IgD-negative memory B cell (primary cell): ENCODE results near the gene AGAP5. TPM values are rescaled to one million over a fixed set of nuclear protein-coding genes. Genes with fewer than 3 reads are reported as not detected.

ENCODE experiments used
- H3K27ac Mint-ChIP-seq, 3 donors: one replicate each; pipeline ENCODE4 v1.8.0; 2020 to 2022; ENCODE audit warnings: mild to moderate bottlenecking in 3 of 3, mixed read lengths in 3 of 3, moderate library complexity in 1 of 3
- H3K27me3 Mint-ChIP-seq: one replicate; pipeline ENCODE4 v1.8.0; 2021; ENCODE audit warnings: mixed read lengths
- H3K36me3 Mint-ChIP-seq: one replicate; pipeline ENCODE4 v1.8.0; 2020; ENCODE audit warnings: mild to moderate bottlenecking, mixed read lengths
- H3K4me1 Mint-ChIP-seq, 3 donors: one replicate each; pipeline ENCODE4 v1.8.0; 2020 to 2022; ENCODE audit warnings: mixed read lengths in 3 of 3, mild to moderate bottlenecking in 1 of 3
- H3K4me3 Mint-ChIP-seq, 4 donors: one replicate each; pipeline ENCODE4 v1.8.0; 2020 to 2022; ENCODE audit warnings: mild to moderate bottlenecking in 4 of 4, mixed read lengths in 4 of 4, moderate library complexity in 3 of 4
- H3K9me3 Mint-ChIP-seq, 3 donors: one replicate each; pipeline ENCODE4 v1.8.0; 2020 to 2021; ENCODE audit warnings: mixed read lengths in 3 of 3, mild to moderate bottlenecking in 1 of 3
- polyA plus RNA-seq: library from polyadenylated mRNA; unstranded; fragments of 300-500 nt; fragmentation: Illumina TruSeq; gene quantifications from one replicate; pipeline ENCODE4 v1.2.3, GENCODE V29; 2021

AGAP5 gene
- polyA plus RNA-seq, 1 donor from 2014 or later = 0.99 TPM

DNA sequence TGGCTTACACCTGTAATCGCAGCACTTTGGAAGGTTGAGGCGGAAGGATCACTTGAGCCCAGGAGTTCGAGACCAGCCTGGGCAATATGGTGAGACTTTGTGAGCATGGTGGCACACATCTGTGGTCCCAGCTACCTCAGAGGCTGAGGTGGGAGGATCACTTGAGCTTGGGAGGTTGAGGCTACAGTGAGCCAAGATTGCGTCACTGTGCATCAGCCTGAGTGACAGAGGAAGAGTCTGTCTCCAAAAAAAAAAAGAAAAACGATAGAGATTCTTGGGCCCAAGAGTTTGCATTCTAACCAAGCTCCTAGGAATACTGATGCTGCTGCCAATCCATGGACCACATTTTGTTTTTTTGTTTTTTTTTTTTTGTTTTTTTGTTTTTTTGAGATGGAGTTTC lies 68.7 kb downstream of the AGAP5 start:
- Mint-ChIP-seq H3K4me1 (peaks cover 5 to 17% (median 13%) of the 10 kb centered on the region in 3 donors), H3K9me3 (no peaks in the 10 kb centered on the region), H3K27ac (no peak overlapping the region), H3K4me3 (no peak overlapping the region), H3K27me3 (no peaks in the 10 kb centered on the region), H3K36me3 (no peaks in the 10 kb centered on the region)

DNA sequence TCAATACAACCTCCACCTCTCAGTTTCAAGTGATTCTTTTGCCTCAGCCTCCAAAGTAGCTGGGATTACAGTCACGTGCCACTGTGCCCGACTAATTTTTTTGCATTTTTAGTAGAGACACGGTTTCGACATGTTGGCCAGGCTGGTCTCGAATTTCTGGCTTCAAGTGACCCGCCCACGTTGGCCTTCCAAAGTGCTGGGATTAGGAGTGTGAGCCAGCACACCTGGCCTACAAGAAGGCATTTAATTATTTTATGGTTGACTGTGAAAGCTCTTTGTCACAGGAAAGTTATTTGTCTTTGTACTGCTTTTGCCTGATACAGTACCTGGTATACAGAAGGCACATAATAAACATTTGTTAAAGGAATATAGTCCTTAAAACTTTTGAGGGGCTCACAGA lies 69.5 kb downstream of the AGAP5 start:
- H3K4me3 Mint-ChIP-seq = peak overlapping the region in 1 of 4 donors; percentile 14
- H3K27me3 Mint-ChIP-seq = no peaks in the 10 kb centered on the region
- H3K4me1 Mint-ChIP-seq = peaks cover 5 to 17% (median 13%) of the 10 kb centered on the region in 3 donors
- no peaks in the 10 kb centered on the region for H3K36me3 Mint-ChIP-seq
- no peak overlapping the region for H3K27ac Mint-ChIP-seq
- H3K9me3 Mint-ChIP-seq = no peaks in the 10 kb centered on the region

DNA sequence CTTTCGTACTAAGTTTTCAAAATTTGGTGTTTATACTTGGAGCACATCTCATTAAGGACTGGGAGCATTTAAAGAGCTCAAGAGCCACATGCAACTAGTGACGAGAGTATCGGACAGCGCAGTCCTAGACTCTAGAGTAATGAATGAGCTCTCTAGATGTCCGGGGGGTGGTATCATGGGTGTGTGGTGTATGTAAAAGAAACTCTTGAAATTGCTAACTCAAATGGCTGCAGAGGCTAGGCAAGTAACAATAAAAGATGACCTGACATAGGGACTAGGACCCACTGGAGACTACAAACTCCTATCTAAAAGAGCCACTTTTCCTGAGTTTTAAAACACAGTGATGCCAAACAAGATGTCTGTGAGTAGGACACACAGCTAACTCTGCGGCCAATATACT lies 70.6 kb downstream of the AGAP5 start:
- H3K4me1 Mint-ChIP-seq = peaks cover 5 to 17% (median 13%) of the 10 kb centered on the region in 3 donors
- H3K36me3 Mint-ChIP-seq = no peaks in the 10 kb centered on the region
- no peaks in the 10 kb centered on the region for H3K9me3 Mint-ChIP-seq
- H3K27ac Mint-ChIP-seq = peak overlapping the region in 2 of 3 donors; percentile 36 to 64
- H3K4me3 Mint-ChIP-seq = peak overlapping the region; percentile 76 to 100 (median 94)
- no peaks in the 10 kb centered on the region for H3K27me3 Mint-ChIP-seq

DNA sequence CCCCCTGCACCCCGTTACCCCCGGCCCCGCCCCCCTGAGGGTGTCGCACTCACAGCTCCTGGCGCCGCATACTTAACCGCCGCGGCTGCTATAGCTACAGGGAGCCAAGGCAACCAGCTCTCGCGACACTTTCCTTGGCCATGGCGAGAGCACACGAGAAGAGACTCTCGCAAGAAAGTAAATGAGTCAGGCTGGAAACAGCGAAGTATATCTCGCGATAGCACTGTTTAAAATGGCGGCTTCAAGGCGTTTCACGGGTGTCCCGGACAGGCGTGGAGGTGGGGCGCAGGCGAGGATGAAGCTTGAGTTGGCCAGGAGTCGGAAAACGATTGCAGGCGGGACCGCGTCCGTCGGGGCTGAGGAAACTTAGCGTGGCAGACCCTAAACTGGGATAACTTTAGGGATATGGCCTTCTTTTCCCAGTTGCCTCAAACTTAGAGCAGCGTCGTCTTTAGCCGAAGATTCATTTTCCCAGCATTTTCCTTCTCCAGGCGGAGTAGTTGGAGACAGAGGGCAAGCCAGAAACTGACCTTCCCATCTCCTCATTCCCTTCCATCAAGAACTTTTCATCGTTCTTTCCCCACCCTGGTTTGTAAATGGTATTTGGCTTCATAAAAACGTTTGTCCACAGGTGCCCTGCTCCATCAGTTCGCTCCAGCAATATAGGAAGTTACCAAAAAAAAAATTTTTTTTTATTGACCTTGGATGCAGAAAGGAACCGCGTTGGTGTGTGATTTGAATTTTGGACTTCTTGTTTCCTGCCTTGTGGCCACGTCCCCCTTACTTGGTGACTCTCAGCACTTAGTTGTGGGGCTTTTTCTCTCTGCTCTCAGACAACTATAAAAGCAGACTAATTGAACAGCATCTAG lies 71.8 kb downstream of the AGAP5 start:
- peak overlapping the region; percentile 64 to 99 (median 99) for H3K27ac Mint-ChIP-seq
- H3K4me1 Mint-ChIP-seq = peaks cover 5 to 17% (median 13%) of the 10 kb centered on the region in 3 donors
- no peaks in the 10 kb centered on the region for H3K27me3 Mint-ChIP-seq
- no peaks in the 10 kb centered on the region for H3K36me3 Mint-ChIP-seq
- no peaks in the 10 kb centered on the region for H3K9me3 Mint-ChIP-seq
- peak overlapping the region; percentile 89 to 100 (median 99) for H3K4me3 Mint-ChIP-seq

DNA sequence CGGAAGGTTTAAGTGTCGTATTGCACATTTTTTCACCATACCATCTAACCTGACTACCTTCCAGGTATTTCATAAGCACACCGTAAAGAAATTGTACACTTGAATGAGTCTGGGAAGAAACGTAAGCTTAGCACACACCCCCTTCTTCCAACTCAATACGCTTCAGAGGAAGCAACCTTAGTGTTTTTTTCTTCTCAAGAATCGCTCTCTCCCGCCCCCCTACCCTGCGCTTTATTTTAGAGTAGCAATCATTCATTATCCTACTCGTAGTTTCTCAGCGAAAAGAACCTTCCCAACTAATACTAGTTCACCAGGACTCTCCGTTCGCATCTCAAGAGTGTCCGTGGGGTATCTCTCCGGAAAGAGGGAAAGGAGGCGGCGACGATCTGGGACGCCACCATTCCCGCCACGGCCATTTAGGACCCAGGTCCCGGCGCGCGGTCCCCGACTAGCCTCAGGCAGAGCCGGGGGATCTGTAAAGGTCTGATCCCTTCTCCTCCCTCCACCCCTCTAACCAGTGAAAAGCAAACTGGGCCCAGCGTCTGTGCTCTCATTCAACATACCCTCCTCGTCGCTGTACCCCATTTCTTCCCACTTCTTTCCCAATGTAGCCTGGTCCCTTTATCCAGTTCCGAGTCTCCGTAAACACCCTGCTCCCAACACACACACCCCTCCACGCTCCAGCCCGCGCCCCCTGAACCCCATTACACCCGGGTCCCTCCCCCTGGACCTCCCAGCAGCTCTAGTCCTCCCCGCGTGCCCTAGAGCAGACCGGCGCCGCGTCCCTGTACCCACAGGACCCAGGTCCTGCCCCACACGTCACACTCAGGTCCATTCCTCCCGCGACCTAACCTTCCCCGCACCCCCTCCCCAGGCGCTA lies 72.7 kb downstream of the AGAP5 start:
- H3K36me3 Mint-ChIP-seq = no peaks in the 10 kb centered on the region
- H3K27ac Mint-ChIP-seq = peak overlapping the region; percentile 64 to 99 (median 99)
- no peaks in the 10 kb centered on the region for H3K9me3 Mint-ChIP-seq
- H3K27me3 Mint-ChIP-seq = no peaks in the 10 kb centered on the region
- H3K4me1 Mint-ChIP-seq = peaks cover 5 to 17% (median 13%) of the 10 kb centered on the region in 3 donors
- H3K4me3 Mint-ChIP-seq = peak overlapping the region; percentile 89 to 100 (median 99)

Other genes with a start within 250 kb of the AGAP5 start
- gene PPP3CB, start 202.1 kb downstream of the AGAP5 start, polyA plus RNA-seq = 6.7 TPM
- 0.75 TPM for gene USP54, start 106.8 kb downstream of the AGAP5 start, polyA plus RNA-seq
- gene MYOZ1, start 56.6 kb downstream of the AGAP5 start, polyA plus RNA-seq = not detected
- gene SYNPO2L, start 42.1 kb downstream of the AGAP5 start, polyA plus RNA-seq = not detected
- 31.8 TPM for gene SEC24C, start 46.3 kb upstream of the AGAP5 start, polyA plus RNA-seq
- gene CHCHD1, start 83.9 kb upstream of the AGAP5 start, polyA plus RNA-seq = 54.4 TPM
- 15.2 TPM for gene ZSWIM8, start 87.5 kb upstream of the AGAP5 start, polyA plus RNA-seq
- 21.4 TPM for gene NDST2, start 113.5 kb upstream of the AGAP5 start, polyA plus RNA-seq
- gene CAMK2G, start 176.4 kb upstream of the AGAP5 start, polyA plus RNA-seq = 7.2 TPM
- gene PLAU, start 213.0 kb upstream of the AGAP5 start, polyA plus RNA-seq = not detected